ENCODE data around the gene CADM1. TPM values are rescaled to one million over a fixed set of nuclear protein-coding genes. Genes with fewer than 3 reads are reported as not detected.

The CADM1 gene
- total RNA-seq, 1 experiment from 2014 or later: not detected

DNA sequence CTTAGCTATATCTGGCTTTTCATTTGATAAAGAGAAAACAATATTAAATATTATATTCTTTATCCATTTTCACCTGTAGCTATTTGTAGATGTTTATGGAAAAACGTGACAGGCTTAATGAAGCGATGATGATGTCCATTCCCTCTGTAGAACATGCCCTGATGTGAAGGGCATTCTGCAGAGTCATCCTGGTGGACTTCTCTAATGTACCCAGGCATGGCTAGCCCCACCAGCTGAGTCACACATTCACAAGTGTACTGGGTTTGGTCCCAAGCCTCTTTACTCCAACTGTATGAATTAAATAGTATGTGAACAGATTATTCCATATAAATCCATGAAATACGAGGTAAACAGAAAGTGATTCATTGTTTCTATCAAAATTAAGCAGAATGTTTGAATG, 139.3 kb downstream of the CADM1 start:
- CTCF ChIA-PET: interaction anchor here (0.7 kb wide), 2 partner anchors 18 to 1102 kb away, joined by 3 to 4 read pairs; no protein-coding TSS in a partner anchor
- Mint-ChIP-seq H3K4me3 (ENCODE audit: unreplicated experiment) (no peak overlapping the region), H3K27ac (ENCODE audit: low read depth, unreplicated experiment) (no peak overlapping the region), H3K27me3 (ENCODE audit: insufficient read depth, unreplicated experiment) (peaks cover 9% of the 10 kb centered on the region), H3K4me1 (ENCODE audit: insufficient read depth, unreplicated experiment) (no peaks in the 10 kb centered on the region), H3K36me3 (ENCODE audit: insufficient read depth, unreplicated experiment) (no peaks in the 10 kb centered on the region), H3K9me3 (ENCODE audit: unreplicated experiment) (no peaks in the 10 kb centered on the region)
- BruUV-seq (replicated peaks): no TSS peak
- DNase-seq (ENCODE audit: unreplicated experiment): no peak
- POLR2A ChIA-PET: no interaction called here
- intact Hi-C loops (cut with micrococcal nuclease): no loop called here
- TF ChIP-seq CTCF (IDR thresholded peaks at IDR 0.05; ENCODE audit: unreplicated experiment): no peak

- intact Hi-C loops (cut with micrococcal nuclease): no loop called here
- TF ChIP-seq CTCF (IDR thresholded peaks at IDR 0.05; ENCODE audit: unreplicated experiment): no peak
- no peaks in the 10 kb centered on the region for H3K4me1 Mint-ChIP-seq (ENCODE audit: insufficient read depth, unreplicated experiment)
- ChIA-PET POLR2A (no interaction called here), CTCF (no interaction called here)
- no peaks in the 10 kb centered on the region for H3K27me3 Mint-ChIP-seq (ENCODE audit: insufficient read depth, unreplicated experiment)
- no peaks in the 10 kb centered on the region for H3K36me3 Mint-ChIP-seq (ENCODE audit: insufficient read depth, unreplicated experiment)
- no peak for DNase-seq (ENCODE audit: unreplicated experiment)
- no peak overlapping the region for H3K27ac Mint-ChIP-seq (ENCODE audit: low read depth, unreplicated experiment)
- H3K4me3 Mint-ChIP-seq (ENCODE audit: unreplicated experiment): no peak overlapping the region
- no peaks in the 10 kb centered on the region for H3K9me3 Mint-ChIP-seq (ENCODE audit: unreplicated experiment)
- no TSS peak for BruUV-seq (replicated peaks)
These were observed 140.3 kb downstream of the CADM1 start for GRCh38 chr11:115363921-115364320.

- intact Hi-C loops (cut with micrococcal nuclease): no loop called here
- ChIA-PET POLR2A (no interaction called here), CTCF (no interaction called here)
- no peaks in the 10 kb centered on the region for H3K9me3 Mint-ChIP-seq (ENCODE audit: unreplicated experiment)
- no peaks in the 10 kb centered on the region for H3K4me1 Mint-ChIP-seq (ENCODE audit: insufficient read depth, unreplicated experiment)
- H3K27ac Mint-ChIP-seq (ENCODE audit: low read depth, unreplicated experiment): no peak overlapping the region
- no peaks in the 10 kb centered on the region for H3K36me3 Mint-ChIP-seq (ENCODE audit: insufficient read depth, unreplicated experiment)
- no TSS peak for BruUV-seq (replicated peaks)
- TF ChIP-seq CTCF (IDR thresholded peaks at IDR 0.05; ENCODE audit: unreplicated experiment): no peak
- H3K27me3 Mint-ChIP-seq (ENCODE audit: insufficient read depth, unreplicated experiment): no peaks in the 10 kb centered on the region
- DNase-seq (ENCODE audit: unreplicated experiment): no peak
- H3K4me3 Mint-ChIP-seq (ENCODE audit: unreplicated experiment): no peak overlapping the region
These were observed 140.8 kb downstream of the CADM1 start for GRCh38 chr11:115363426-115363825.

DNA sequence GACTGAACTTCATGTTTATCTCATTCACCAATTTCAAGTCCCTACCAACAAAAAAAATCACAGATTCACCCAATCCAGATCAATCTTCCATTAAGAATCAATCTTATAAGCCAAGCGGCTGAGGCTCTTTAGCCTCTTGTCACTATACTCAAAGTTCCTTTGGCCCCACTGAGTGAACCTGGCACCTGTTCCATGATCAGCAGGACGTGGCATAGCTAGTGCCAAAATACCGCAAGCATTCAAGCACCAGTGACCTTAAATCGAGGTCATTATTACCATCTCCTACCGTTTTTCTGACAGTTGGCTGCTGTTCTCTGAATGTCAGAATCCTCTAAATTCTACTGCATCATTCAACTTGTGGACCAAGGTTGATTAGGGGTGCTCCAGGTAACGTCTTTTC, 141.2 kb downstream of the CADM1 start:
- TF ChIP-seq CTCF (IDR thresholded peaks at IDR 0.05; ENCODE audit: unreplicated experiment): no peak
- ChIA-PET POLR2A (no interaction called here), CTCF (no interaction called here)
- no peak for DNase-seq (ENCODE audit: unreplicated experiment)
- intact Hi-C loops (cut with micrococcal nuclease): no loop called here
- Mint-ChIP-seq H3K4me1 (ENCODE audit: insufficient read depth, unreplicated experiment) (no peaks in the 10 kb centered on the region), H3K36me3 (ENCODE audit: insufficient read depth, unreplicated experiment) (no peaks in the 10 kb centered on the region), H3K9me3 (ENCODE audit: unreplicated experiment) (no peaks in the 10 kb centered on the region), H3K4me3 (ENCODE audit: unreplicated experiment) (no peak overlapping the region), H3K27ac (ENCODE audit: low read depth, unreplicated experiment) (no peak overlapping the region), H3K27me3 (ENCODE audit: insufficient read depth, unreplicated experiment) (no peaks in the 10 kb centered on the region)
- no TSS peak for BruUV-seq (replicated peaks)
